Activated CD4-positive, CD25-positive, alpha-beta regulatory T cell treated with anti-CD3 and anti-CD28 coated beads, Interleukin-2, amount 50 U/mL, for 16 hours (primary cell): ENCODE data around the gene BHLHE23.
"Not testable (repeated sequence)": the region's sequence is repeated elsewhere in the genome, so short reads cannot be mapped to it uniquely, and the experiment has no call there.

Experiments
- DNase-seq: peaks from one replicate; pipeline ENCODE4 v3.0.0-alpha.2; 2020; ENCODE audit warnings: low read depth, low spot score

BHLHE23 gene

GRCh38 chr20:62961310-62961783, 45.4 kb downstream of the BHLHE23 start:
- no peak for DNase-seq

- not testable (repeated sequence) for DNase-seq
Measured at GRCh38 chr20:62960446-62961309, 46.1 kb downstream of the BHLHE23 start.

- DNase-seq: no peak
Measured at GRCh38 chr20:62959998-62960436, 46.7 kb downstream of the BHLHE23 start.

GRCh38 chr20:62959101-62959971, 47.4 kb downstream of the BHLHE23 start:
- DNase-seq: no peak

GRCh38 chr20:62958388-62959100, 48.2 kb downstream of the BHLHE23 start:
- DNase-seq: no peak

- DNase-seq: no peak
Measured at GRCh38 chr20:62957136-62958117, 49.3 kb downstream of the BHLHE23 start.

- DNase-seq: no peak
Measured at GRCh38 chr20:62956387-62957135, 50.2 kb downstream of the BHLHE23 start.
